Progenitor cell of endocrine pancreas (in vitro differentiated cells): ENCODE measurements around the gene FOXP1. TPM values are rescaled to one million over a fixed set of nuclear protein-coding genes. Genes with fewer than 3 reads are reported as not detected.

Experiments used
- DNase-seq: peaks from one replicate; pipeline ENCODE4 v3.0.0; 2021; ENCODE audit warnings: low spot score; ENCODE audit not compliant: unreplicated experiment
- H3K27ac Mint-ChIP-seq: 2 replicates; pipeline ENCODE4 v1.8.0; 2021; ENCODE audit warnings: mild to moderate bottlenecking, moderate library complexity, mixed read lengths
- H3K27me3 Mint-ChIP-seq: 2 replicates; pipeline ENCODE4 v1.8.0; 2021; ENCODE audit warnings: mixed read lengths
- H3K36me3 Mint-ChIP-seq: 2 replicates; pipeline ENCODE4 v1.8.0; 2022; ENCODE audit warnings: mixed read lengths; ENCODE audit not compliant: insufficient read depth
- H3K4me1 Mint-ChIP-seq: 2 replicates; pipeline ENCODE4 v1.8.0; 2021; ENCODE audit warnings: low read depth, mixed read lengths
- H3K4me3 Mint-ChIP-seq: 2 replicates; pipeline ENCODE4 v1.8.0; 2021; ENCODE audit warnings: low read depth, mild to moderate bottlenecking, moderate library complexity, mixed read lengths
- H3K9me3 Mint-ChIP-seq: 2 replicates; pipeline ENCODE4 v1.8.0; 2021; ENCODE audit warnings: low read depth, mixed read lengths
- CTCF ChIP-seq: fragments of 200-600 bp; sonication (generic); IDR thresholded peaks from one replicate; pipeline ENCODE4 v1.5.0; 2021; ENCODE audit warnings: antibody characterized with exemption, mild to moderate bottlenecking; ENCODE audit not compliant: unreplicated experiment
- long read RNA-seq: library from polyadenylated mRNA; unstranded; transcript quantifications from one replicate; pipeline ENCODE4 v2.0.0, GENCODE V29; 2020
- total RNA-seq: library from RNA; stranded (reverse); gene quantifications from 2 replicates; pipeline ENCODE4 v1.2.1, GENCODE V29; 2021

FOXP1 gene
- 242 and 252 TPM in 2 replicates for total RNA-seq
- long read RNA-seq, partial matches to known transcripts, result 20 of 102 reads
- long read RNA-seq, other reads (novel, unspliced or antisense), result 69 of 102 reads

GRCh38 chr3:71583566-71584393 is at the start of gene FOXP1:
Gene FOXP1 (minus strand): TSS chr3:71583728. CDS start chr3:71198381, 385,347 bp downstream.
- Mint-ChIP-seq H3K27ac (peak within 1 kb of the TSS; percentile 99), H3K27me3 (no peaks in the 10 kb centered on the region), H3K4me1 (peaks cover 39% of the 10 kb centered on the region), H3K4me3 (peak within 1 kb of the TSS; percentile 96), H3K9me3 (no peaks in the 10 kb centered on the region), H3K36me3 (no peaks in the 10 kb centered on the region)
- TF ChIP-seq CTCF, result no peak
- DNase-seq, result peak; percentile 67

- H3K4me1 Mint-ChIP-seq, result no peaks in the 10 kb centered on the region
Observed at GRCh38 chr3:71629711-71630110, 46.2 kb upstream of the FOXP1 start.

GRCh38 chr3:71629289-71629688 is 45.8 kb upstream of the FOXP1 start:
- no peaks in the 10 kb centered on the region for H3K36me3 Mint-ChIP-seq
- H3K27me3 Mint-ChIP-seq, result no peaks in the 10 kb centered on the region
- H3K4me1 Mint-ChIP-seq, result no peaks in the 10 kb centered on the region
- DNase-seq, result no peak
- no peak for TF ChIP-seq CTCF
- H3K9me3 Mint-ChIP-seq, result peaks cover 2% of the 10 kb centered on the region
- no peak overlapping the region for H3K27ac Mint-ChIP-seq
- H3K4me3 Mint-ChIP-seq, result no peak overlapping the region

More at GRCh38 chr3:71629711-71630110, 46.2 kb upstream of the FOXP1 start:
- Mint-ChIP-seq H3K36me3 (no peaks in the 10 kb centered on the region), H3K4me3 (no peak overlapping the region), H3K27me3 (no peaks in the 10 kb centered on the region), H3K27ac (no peak overlapping the region), H3K9me3 (peaks cover 2% of the 10 kb centered on the region)
- DNase-seq, result no peak
- no peak for TF ChIP-seq CTCF

- no peak for DNase-seq
- Mint-ChIP-seq H3K27ac (no peak overlapping the region), H3K4me3 (no peak overlapping the region), H3K4me1 (no peaks in the 10 kb centered on the region), H3K36me3 (no peaks in the 10 kb centered on the region), H3K27me3 (no peaks in the 10 kb centered on the region), H3K9me3 (peaks cover 2% of the 10 kb centered on the region)
- TF ChIP-seq CTCF, result no peak
Observed at GRCh38 chr3:71628522-71628921, 45.0 kb upstream of the FOXP1 start.

- no peak for TF ChIP-seq CTCF
- Mint-ChIP-seq H3K4me1 (no peaks in the 10 kb centered on the region), H3K27ac (no peak overlapping the region), H3K36me3 (no peaks in the 10 kb centered on the region), H3K4me3 (no peak overlapping the region), H3K9me3 (peaks cover 2% of the 10 kb centered on the region), H3K27me3 (peaks cover 4% of the 10 kb centered on the region)
- no peak for DNase-seq
Observed at GRCh38 chr3:71625676-71626075, 42.1 kb upstream of the FOXP1 start.
